GM15510 (cell line): ENCODE results near the gene NBR1.
A peak's percentile ranks its signal among the peaks of the same experiment; 100 is the strongest.

ENCODE experiments used
- POLR2A ChIP-seq: IDR thresholded peaks from 3 replicates; pipeline ENCODE4 v1.6.1; 2011; ENCODE audit warnings: borderline replicate concordance; ENCODE audit not compliant: insufficient read length; ENCODE audit errors: extremely low read depth

Gene NBR1

DNA sequence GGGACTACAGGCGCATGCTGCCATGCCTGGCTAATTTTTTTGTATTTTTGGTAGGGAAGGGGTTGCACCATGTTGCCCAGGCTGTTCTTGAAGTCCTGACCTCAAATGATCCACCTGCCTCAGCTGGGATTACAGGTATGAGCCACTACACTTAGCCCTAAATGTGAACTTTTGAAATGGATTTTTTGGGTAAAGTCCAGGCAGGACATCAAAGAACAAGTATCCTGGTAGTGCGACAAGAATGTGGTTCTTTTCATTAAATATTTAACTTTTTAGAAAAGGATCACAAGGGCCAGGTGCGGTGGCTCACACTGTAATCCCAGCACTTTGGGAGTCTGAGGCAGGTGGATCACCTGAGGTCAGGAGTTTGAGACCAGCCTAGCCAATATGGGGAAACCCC lies 15.3 kb upstream of the NBR1 start:
- TF ChIP-seq POLR2A = no peak

DNA sequence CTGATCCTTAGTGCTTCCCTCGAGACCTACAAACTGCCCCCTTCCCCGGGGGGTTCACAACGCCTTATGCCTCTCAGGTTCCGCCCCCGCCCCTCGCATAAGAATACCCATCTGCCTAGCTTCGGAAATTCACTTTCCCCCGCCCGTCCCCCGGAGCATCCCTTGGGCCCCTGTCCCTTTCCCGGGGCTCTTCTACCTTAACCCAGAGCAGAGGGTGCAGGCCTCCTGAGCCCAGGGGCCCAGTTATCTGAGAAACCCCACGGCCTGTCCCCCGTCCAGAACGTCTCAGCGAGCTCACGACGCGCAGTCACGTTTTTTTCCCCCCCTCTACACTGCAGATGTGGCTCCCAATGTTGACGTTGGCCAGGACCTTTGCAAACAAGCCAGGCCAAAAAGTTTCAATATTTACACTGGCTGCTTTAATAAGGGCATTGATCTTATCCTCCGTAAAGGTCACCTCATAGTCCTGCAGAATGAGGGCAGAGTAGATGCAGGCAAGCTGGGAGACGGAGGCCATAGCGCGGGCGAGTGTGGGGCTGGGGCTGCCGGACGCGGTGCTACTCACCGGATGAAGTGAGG lies 1.4 kb upstream of the NBR1 start:
- TF ChIP-seq POLR2A = peak; percentile 10

DNA sequence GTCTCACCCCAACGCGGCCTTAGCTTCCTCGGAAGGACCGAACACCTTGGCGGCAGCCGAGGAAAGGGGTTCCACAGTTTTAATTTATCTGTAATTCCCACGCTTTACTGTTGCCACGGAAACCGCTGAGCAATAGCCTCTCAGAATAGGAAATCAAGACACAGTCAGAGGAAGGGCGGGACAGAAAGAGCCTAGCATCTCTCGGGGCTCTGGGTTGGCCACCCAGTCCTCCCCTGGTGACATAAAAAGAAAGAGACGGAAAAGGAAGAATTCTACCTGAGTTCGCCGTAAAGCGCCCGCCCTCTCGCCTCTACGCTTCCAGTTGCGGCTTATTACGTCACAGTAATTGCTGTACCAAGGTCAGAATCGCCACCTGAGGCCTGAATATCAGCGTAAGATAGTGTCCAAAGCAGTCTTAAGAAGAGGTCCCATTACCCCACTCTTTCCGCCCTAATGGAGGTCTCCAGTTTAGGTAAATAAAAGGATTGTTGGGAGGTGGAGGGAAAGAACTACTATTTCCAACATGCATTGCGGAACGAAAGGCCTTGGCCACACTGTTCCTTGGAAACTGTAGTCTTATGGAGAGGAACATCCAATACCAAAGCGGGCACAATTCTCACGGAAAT lies 761 bp upstream of the NBR1 start:
- TF ChIP-seq POLR2A = no peak

DNA sequence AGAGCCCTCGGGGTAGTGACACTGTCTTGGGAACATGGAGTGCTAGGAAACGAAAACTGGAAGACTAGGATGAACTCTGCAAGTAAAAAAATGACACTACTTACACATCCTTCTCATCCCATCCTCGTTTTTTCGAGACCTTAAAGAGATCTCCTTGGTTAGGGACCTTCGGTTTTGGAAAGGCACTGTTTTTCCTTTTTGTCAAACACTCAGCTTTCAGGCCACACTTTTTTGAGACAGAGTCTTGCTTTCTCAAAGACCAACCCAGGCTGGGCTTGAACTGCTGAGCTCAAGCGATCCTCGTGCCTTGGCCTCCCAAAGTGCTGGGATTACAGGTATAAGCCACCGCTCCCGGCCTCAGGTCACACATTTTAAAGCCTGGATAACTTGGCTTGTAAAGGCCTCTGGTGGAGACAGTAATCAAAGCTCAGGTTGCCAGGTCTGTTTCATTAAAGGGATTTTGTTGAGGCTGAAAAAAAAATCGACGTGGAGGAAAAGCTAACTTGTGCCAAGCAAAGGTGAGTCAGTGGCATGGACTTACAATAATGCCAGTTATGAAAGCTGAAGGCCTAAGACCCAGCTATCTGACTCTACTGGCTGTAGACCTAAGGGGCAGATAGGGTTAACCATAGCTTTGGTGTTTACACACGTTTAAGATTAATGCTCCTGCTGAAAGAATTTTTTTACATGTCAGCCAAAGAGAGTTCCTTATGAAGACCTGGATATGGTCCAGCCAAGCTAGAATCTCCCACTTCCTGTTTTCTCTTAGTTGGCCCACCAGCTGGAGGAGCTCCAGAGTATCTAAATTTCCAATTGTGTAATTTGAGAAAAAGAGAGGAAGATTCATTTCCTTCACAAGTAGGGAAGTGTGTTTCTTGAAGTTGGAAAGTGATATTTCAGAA lies 823 bp downstream of the NBR1 start:
- no peak for TF ChIP-seq POLR2A

DNA sequence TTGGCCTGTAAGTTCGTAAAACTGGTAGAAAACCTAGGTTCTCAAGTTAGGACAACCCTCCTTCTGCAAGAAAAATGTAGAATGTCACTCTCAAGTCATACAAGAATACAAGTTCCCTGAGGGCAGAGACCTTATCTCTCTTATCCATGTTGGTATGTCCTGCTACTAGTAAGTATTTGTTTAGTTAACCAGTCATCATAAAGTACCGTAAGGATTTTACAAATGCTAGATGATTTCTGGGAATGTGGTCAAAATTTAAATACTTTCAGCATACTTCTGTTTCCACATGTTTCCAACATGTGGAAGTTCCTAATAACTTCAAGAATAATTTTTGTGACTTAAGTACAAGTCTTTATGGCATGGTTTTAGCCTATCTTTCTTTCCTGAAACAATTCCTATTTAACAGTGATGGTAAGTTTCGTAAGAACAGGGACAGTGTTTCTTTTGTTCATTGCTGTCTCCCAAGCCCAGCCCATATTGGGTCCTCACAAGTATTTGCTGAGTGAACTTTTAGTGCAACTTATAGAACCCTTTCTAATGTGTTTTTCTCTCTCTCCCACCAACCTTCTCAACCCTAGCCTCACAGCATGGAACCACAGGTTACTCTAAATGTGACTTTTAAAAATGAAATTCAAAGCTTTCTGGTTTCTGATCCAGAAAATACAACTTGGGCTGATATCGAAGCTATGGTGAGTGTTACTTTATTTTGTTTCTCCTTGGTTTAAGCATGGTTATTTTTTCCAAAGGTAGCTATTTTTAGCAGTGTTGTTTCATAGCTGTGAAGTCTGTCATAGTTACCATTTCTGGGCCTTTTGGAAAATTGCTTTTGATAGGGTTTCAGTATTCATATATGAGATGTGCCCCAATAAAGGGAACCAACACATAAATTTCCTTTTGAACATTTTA lies 4.5 kb downstream of the NBR1 start:
- TF ChIP-seq POLR2A = no peak

DNA sequence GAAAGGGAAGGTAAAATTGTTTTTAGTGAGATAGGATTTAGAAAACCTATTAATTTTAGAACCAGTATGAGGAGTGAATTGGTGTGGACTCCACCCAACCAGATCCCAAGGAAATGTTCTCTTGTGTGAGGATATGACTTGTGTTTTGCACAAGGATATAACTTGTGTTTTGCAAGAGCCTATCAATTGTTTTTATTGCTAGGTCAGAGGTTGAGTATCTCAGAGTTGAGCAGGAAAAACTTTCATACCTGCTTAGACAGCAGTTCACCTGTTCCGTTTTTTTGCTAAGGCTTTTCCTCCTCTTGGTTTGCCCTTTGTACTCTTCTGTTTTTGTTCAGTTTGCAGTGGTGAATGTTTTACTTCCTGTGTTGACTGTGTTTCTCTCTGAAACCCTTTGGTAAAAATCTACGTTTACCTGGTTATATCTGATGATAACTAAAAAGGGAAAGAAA lies 5.1 kb downstream of the NBR1 start:
- no peak for TF ChIP-seq POLR2A

DNA sequence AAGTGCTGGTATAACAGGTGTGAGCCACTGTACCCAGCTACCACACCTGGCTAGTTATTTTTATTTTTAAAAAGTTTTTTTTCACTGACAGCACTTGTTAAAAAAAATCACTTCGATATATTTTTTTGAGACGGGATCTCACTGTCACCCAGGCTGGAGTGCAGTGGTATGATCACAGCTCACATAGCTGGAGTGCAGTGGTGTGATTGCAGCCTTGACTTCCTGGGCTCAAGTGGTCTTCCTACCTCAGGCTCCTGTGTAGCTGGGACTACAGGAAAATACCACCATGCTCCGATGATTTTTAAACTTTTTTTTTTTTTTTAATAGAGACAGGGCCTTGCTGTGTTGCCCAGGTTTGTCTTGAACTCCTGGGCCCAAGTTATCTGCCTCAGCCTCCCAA lies 12.9 kb downstream of the NBR1 start:
- TF ChIP-seq POLR2A = no peak

DNA sequence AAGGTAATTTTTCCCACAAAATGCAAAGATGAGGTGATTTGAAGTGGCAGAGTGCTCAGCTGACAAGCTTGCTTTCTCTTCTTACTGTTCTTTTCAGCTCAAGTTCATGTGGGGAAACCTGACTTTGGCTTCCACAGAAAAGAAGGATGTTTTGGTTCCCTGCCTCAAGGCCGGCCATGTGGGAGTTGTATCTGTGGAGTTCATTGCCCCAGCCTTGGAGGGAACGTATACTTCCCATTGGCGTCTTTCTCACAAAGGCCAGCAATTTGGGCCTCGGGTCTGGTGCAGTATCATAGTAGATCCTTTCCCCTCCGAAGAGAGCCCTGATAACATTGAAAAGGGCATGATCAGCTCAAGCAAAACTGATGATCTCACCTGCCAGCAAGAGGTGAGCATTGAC lies 22.2 kb downstream of the NBR1 start:
- no peak for TF ChIP-seq POLR2A

DNA sequence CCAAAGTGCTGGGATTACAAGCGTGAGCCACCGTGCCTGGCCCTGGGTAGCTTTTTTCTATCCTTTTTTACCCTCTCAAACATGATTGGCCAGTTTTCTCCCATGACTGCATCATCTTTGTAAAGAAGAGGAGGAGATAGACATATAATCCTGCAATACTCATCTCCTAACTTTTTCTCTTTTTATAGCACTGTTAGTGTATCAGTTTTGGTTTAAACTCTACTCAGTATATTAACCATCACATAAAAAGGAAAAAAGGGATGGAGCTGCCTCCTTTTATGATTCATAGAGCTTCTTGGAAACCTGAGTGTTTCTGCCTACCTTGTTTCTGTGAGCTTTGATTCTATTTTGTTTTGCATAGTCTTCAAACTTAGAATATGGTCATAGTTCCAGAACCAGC lies 28.6 kb downstream of the NBR1 start:
- no peak for TF ChIP-seq POLR2A

DNA sequence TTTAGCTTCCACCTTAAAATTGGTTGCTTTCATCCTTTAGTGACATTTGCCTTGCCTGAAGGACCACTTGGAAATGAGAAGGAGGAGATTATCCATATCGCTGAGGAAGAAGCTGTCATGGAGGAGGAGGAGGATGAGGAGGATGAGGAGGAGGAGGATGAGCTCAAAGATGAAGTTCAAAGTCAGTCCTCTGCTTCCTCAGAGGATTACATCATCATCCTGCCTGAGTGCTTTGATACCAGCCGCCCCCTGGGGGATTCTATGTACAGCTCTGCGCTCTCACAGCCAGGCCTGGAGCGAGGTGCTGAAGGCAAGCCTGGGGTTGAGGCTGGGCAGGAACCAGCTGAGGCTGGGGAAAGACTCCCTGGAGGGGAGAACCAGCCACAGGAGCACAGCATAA lies 29.1 kb downstream of the NBR1 start:
- no peak for TF ChIP-seq POLR2A

DNA sequence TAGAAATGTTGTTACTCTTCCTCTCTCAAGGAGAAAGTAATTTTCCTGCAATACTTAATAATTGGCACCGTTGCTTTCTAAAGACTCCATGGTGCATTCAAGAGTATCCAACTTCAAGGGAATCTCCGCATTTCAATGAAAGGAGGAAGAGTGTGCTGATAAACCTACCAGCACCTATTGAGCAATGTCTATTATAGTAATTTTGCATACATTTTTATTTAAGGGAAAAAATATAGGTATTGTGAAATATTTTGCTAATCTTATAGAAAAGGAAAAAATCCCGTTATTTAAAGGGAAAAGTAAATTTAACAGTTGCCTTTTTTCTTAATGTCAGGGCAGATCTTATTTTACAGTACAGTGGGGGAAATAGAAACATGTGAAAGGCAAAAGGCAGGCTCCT lies 39.6 kb downstream of the NBR1 start:
- TF ChIP-seq POLR2A = no peak

DNA sequence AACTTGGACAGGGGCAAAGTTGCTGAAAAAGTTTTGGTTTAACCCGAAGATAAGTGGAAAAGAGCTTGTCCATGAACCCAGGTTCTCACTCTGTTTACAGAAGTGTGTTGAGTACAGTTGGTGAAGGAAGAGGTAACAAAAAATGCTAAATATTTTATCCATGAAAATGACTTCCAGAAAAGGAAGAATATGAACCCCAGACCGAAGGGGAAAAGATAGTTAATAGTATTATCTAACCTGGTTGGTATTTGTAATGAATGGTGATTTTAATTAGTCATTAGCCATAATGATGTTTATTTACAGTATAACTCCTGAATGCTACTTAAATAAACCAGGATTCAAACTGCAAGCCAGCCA lies 40.1 kb downstream of the NBR1 start:
- TF ChIP-seq POLR2A = no peak

DNA sequence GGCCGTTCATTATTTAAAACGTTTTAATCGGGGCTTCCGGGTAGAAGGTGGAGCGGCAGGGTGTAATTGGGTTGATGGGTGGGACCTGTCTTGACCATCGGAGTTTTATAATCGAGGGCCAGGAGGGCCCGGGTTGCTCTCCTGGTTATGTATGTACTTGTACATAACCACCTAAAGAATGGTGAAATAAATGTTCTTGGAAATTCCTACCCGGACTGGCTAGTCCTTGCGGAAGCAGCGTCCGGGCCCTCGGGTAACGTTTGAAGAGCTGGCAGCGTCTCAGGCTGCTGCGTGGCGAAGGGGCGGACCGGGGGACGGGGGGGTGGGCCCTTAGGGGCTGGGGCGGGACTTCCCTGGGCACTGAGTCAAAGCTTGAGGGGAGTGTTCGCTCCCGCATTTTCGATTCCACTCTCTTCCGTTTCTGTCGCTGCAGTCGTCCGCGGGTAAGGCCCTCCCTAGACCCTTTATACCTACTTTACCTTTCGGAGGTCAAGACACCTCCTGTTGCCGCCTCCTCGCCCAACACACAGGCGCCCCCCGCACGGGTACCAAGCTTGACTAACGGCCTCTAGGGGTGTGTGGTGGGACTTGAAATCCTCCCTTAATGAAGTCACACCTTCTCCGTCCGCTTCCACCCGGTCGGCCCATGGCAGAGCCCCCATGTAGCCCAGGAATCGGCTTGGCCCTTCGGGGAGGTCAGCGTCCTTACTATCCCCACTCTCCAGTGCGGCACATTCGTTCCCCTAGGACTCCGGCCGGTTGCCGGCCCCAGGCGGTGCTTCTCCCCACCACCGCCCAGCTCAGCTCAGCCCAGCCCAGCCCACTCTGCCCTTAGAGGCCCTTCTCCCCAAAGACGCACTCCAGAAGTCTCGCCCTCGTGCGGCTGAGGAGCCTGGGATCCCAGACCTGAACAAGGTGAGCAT lies 40.7 kb downstream of the NBR1 start, which contains the start of gene TMEM106A:
TSS of gene TMEM106A (plus strand) at position 396 of the 923 bp plus-strand sequence. CDS start 1,167 bp downstream, outside the sequence.
- peak; percentile 87 for TF ChIP-seq POLR2A
